Cardiac fibroblast (primary cell): ENCODE results near the gene FBXW11.

ENCODE experiments used
- DNase-seq, 2 donors: peaks; one replicate each; pipeline versions ENCODE4 v3.0.0 to v3.0.0-alpha.2; 2010; ENCODE audit warnings: low read depth in 2 of 2
- H3K4me3 ChIP-seq, 2 donors: replicated peaks in 1 of 2; 1 replicate in 1 of 2; 2 replicates in 1 of 2; pipeline ENCODE4 v1.5.1; 2011; ENCODE audit warnings: low read depth in 2 of 2, low read length in 2 of 2, mild to moderate bottlenecking in 2 of 2, moderate library complexity in 1 of 2
- TF ChIP-seq, protein P1 (sequence below): IDR thresholded peaks from one replicate; pipeline ENCODE4 v1.5.1; 2011; ENCODE audit warnings: low read depth, mild to moderate bottlenecking, low read length, inconsistent platforms

The FBXW11 gene

DNA sequence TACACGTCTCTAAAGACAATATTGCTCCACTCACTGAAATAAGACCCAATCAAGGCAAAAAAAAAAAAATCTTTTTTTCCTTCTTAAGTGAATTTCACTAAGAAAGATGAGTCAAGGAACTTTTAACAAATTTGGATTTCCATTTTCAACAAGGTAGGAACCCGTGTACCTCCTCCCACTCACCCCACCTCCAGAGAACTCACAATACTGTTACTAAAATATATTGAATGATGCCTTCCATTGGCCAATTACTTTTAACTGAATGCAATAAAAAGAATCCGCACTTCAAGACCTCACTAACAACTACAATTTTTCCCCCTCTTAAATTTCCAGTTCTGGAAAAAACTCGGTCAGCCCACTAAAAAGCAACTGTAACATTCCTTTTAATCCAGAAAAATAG lies 50.7 kb downstream of the FBXW11 start:
- no peak for DNase-seq
- TF ChIP-seq, protein P1, sequence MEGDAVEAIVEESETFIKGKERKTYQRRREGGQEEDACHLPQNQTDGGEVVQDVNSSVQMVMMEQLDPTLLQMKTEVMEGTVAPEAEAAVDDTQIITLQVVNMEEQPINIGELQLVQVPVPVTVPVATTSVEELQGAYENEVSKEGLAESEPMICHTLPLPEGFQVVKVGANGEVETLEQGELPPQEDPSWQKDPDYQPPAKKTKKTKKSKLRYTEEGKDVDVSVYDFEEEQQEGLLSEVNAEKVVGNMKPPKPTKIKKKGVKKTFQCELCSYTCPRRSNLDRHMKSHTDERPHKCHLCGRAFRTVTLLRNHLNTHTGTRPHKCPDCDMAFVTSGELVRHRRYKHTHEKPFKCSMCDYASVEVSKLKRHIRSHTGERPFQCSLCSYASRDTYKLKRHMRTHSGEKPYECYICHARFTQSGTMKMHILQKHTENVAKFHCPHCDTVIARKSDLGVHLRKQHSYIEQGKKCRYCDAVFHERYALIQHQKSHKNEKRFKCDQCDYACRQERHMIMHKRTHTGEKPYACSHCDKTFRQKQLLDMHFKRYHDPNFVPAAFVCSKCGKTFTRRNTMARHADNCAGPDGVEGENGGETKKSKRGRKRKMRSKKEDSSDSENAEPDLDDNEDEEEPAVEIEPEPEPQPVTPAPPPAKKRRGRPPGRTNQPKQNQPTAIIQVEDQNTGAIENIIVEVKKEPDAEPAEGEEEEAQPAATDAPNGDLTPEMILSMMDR = no peak
- no peak overlapping the region for H3K4me3 ChIP-seq

DNA sequence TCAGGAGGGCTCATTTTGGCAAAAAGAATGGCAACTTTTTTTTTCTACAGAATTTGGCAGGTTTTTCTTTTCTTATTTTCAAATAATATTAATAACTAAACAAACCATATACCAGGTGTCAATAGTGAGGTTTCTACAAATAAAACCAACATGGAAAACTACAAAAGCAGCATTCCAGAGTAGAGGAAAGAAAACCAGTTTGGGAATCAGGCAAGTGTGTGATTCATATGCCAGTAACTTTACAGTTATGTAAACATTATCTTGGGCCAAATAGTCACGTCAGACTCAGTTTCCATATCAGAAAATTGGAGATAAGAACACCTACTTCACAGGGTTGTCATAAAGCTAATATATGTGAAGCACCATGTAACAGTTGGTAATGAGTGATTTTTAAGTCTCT lies 51.7 kb downstream of the FBXW11 start:
- DNase-seq = peak; percentile 28 to 29
- H3K4me3 ChIP-seq = no peak overlapping the region
- TF ChIP-seq, protein P1 = no peak

DNA sequence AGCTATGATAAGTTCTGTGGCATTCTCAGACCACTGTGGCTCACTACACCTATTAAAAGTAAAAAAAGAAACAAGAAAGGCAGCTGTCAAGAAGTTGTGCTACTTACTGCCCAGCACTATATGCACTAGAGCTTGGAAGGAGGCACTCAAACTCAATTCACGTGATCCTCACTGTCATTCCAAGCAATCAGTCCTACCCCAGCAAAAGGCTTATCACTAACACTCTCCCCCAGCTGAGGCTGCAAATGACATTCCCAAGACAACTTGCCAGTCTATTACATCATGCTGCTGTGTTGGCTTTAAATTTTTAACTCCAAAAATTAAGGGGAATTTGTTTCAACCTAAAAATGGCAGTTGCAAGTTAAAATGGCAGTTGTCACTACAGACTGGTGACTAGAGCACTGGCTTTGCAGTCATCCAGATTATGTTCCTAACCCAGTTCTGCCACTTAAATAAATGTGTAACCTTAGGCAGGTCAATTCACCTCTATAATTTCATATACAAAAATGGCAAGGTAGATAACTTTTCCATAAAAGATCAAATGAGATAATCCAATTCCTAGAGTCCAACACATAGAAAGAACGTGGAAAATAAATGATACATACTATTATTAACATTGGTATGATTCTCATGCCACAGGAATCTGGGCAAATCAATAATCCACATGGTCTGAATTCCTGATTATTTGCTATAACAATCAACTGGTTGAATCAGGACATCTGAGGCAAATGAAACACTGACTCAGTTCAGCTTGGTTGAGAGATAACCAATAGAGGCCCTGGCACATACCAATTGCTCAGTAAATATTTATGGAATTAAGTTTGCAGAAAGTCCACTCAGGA lies 52.4 kb downstream of the FBXW11 start:
- no peak overlapping the region for H3K4me3 ChIP-seq
- TF ChIP-seq, protein P1 = no peak
- peak; percentile 35 to 59 for DNase-seq

DNA sequence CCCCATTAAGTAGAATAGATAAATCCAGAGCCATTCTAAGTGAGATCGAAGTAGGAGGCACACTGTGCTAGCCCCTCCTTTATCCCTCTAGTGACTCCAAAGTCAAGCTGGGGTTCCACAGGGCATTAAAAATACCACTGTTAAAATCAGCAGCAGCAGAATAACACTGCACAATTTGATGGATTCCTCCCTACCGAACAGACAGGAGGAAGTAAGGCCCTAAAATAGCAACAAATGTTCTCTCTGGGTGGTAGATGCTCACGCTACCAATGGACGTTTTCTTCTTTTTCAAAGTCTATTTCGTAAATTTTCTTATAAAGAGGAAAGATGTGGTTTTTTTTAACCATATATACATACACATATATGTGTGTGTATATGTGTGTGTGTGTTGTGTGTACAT lies 54.4 kb downstream of the FBXW11 start:
- DNase-seq = no peak
- TF ChIP-seq, protein P1 = no peak
- H3K4me3 ChIP-seq = no peak overlapping the region

DNA sequence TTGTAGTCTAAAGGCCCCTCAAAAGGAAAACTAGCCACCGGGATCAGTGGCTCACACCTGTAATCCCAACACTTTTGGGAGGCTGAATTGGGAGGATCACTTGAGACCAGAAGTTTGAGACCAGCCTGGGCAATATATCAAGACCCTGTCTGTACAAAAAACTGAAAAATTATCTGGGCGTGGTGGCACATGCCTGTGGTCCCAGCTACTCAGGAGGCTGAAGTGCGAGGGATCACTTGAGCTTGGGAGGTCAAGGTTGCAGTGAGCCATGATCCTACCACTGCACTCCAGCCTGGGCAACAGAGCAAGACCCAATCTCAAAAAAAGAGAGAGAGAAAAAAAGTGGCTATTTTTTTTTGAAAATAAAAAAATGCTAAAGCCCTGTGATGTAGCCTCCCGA lies 55.2 kb downstream of the FBXW11 start:
- TF ChIP-seq, protein P1 = no peak
- H3K4me3 ChIP-seq = no peak overlapping the region
- no peak for DNase-seq

DNA sequence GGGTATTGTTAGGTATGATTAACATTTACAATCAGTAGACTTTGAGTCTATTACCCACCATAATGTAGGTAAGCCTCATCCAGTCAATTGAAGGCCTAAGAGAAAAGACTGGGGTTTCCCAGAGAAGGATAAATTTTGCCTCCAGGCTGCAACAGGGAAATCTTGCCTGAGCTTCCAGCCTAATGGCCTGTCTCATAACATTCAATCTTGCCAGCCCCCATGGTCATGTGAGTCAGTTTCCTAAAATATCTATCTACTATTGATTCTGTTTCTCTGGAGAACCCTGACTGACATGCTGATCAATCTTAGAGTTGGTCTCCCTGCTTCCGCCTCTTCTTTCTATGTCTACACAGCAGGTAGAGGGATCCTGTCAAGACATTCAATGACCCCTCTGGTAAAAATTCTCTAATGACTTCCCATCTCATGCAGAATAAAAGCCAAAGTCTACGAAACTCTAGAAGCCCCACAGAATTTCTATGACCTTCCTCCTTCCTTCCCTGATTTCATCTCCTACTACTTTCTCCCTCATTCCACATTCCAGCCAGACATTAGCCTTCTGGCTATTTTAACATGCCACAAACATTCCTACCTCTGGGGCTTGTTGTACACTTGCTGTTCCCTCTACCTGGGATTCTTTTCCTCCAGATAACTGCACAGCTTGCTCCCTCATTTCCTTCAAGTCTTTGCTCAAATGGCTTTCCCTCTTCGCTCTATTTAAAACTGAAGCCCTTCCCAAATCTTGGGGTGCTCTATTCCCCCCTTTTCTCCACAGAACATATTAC lies 60.2 kb downstream of the FBXW11 start:
- DNase-seq = no peak
- TF ChIP-seq, protein P1 = no peak
- H3K4me3 ChIP-seq = no peak overlapping the region
